ENCODE measurements around the gene TFF2.

GRCh38 chr21:42296501-42296900 is 54.3 kb downstream of the TFF2 start:
- TF ChIP-seq CTCF (IDR thresholded peaks at IDR 0.05) (no peak), MAX (IDR thresholded peaks at IDR 0.05; ENCODE audit: low read depth) (no peak), RAD21 (IDR thresholded peaks at IDR 0.05; ENCODE audit: low read length) (no peak), POLR2AphosphoS5 (IDR thresholded peaks at IDR 0.05; ENCODE audit: low read depth, low read length) (no peak), IRF3 (IDR thresholded peaks at IDR 0.05; ENCODE audit: low read depth, low read length) (no peak), USF1 (IDR thresholded peaks at IDR 0.05; ENCODE audit: borderline replicate concordance, low read depth) (no peak), EP300 (IDR thresholded peaks at IDR 0.05; ENCODE audit: borderline replicate concordance in 1 of 2, low read depth in 1 of 2, low read length in 1 of 2) (no peak), GATA2 (CRISPR knock-in tag; IDR thresholded peaks at IDR 0.05) (no peak), MXI1 (IDR thresholded peaks at IDR 0.05; ENCODE audit: low read depth, low read length) (no peak), FOXJ3 (CRISPR knock-in tag; IDR thresholded peaks at IDR 0.05) (no peak), TAF1 (IDR thresholded peaks at IDR 0.05; ENCODE audit: borderline replicate concordance, low read depth, low read length) (no peak), TEAD4 (IDR thresholded peaks at IDR 0.05; ENCODE audit: borderline replicate concordance, insufficient read depth) (no peak)

Measured in SK-N-SH (cell line).